Smooth muscle cell (in vitro differentiated cells): ENCODE measurements around the gene RESP18. TPM values are rescaled to one million over a fixed set of nuclear protein-coding genes. Genes with fewer than 3 reads are reported as not detected.

Experiments
- DNase-seq: peaks from one replicate; lab custom pipeline; 2025; ENCODE audit not compliant: unreplicated experiment; lab: John Stamatoyannopoulos, UW
- H2AFZ ChIP-seq: fragments of 200-600 bp; sonication (generic); 2 replicates; pipeline ENCODE4 v1.6.0; 2016; ENCODE audit warnings: antibody characterized with exemption, low read depth, mild to moderate bottlenecking
- H3F3A ChIP-seq: fragments of 200-600 bp; sonication (generic); 2 replicates; pipeline ENCODE4 v1.6.0; 2017; ENCODE audit warnings: antibody characterized with exemption, low read depth
- H3K27ac ChIP-seq: fragments of 200-600 bp; sonication (generic); 2 replicates; pipeline ENCODE4 v1.5.1; 2016; ENCODE audit warnings: low read depth, mild to moderate bottlenecking
- H3K27me3 ChIP-seq: fragments of 200-600 bp; sonication (generic); 2 replicates; pipeline ENCODE4 v1.6.1; 2016; ENCODE audit warnings: low read depth, mild to moderate bottlenecking
- H3K36me3 ChIP-seq: fragments of 200-600 bp; sonication (generic); 2 replicates; pipeline ENCODE4 v1.5.1; 2016; ENCODE audit warnings: low read depth
- H3K4me1 ChIP-seq: fragments of 200-600 bp; sonication (generic); 2 replicates; pipeline ENCODE4 v1.5.1; 2016; ENCODE audit warnings: low read depth
- H3K4me2 ChIP-seq: fragments of 200-600 bp; sonication (generic); 2 replicates; pipeline ENCODE4 v1.6.0; 2016; ENCODE audit warnings: mild to moderate bottlenecking
- H3K4me3 ChIP-seq: fragments of 200-600 bp; sonication (generic); 2 replicates; pipeline ENCODE4 v1.5.1; 2016; ENCODE audit warnings: mild to moderate bottlenecking
- H3K79me2 ChIP-seq: fragments of 200-600 bp; sonication (generic); 2 replicates; pipeline ENCODE4 v1.6.0; 2016; ENCODE audit warnings: low read depth, mild to moderate bottlenecking
- H3K9ac ChIP-seq: fragments of 200-600 bp; sonication (generic); 2 replicates; pipeline ENCODE4 v1.6.0; 2016; ENCODE audit warnings: low read depth
- H3K9me3 ChIP-seq: fragments of 200-600 bp; sonication (generic); replicated peaks from 2 replicates; pipeline ENCODE4 v1.5.1; 2016; ENCODE audit warnings: low read depth
- H4K20me1 ChIP-seq: fragments of 200-600 bp; sonication (generic); 2 replicates; pipeline ENCODE4 v1.6.0; 2016; ENCODE audit warnings: low read depth
- CTCF ChIP-seq: fragments of 200-600 bp; sonication (generic); IDR thresholded peaks from 2 replicates; pipeline ENCODE4 v1.5.1; 2017; ENCODE audit warnings: borderline replicate concordance, mild to moderate bottlenecking, antibody characterized with exemption; ENCODE audit not compliant: insufficient read depth, poor library complexity, severe bottlenecking
- WGBS: methylation state at CpG from one replicate; pipeline ENCODE4 v1.1.7; 2016; ENCODE audit warnings: low lambda C conversion rate; 5-methylcytosine and 5-hydroxymethylcytosine counted together
- polyA plus RNA-seq: library from polyadenylated mRNA; unstranded; fragments of >200 nt; fragmentation: Nextera tagmentation; extraction: Ambion mirVana; gene quantifications from 2 replicates; pipeline ENCODE4 v1.2.1, GENCODE V29; 2016
- total RNA-seq: library from RNA; depleted of rRNA; stranded (reverse); fragments of >200 nt; gene quantifications from 2 replicates; pipeline ENCODE4 v1.2.3, GENCODE V29; 2014

Gene RESP18
- total and polyA plus RNA-seq, 2 experiments from 2014 or later: not detected

- Histone ChIP-seq H3K9ac (no peak overlapping the region), H3K27me3 (peaks cover 7% of the 10 kb centered on the region), H3K36me3 (no peaks in the 10 kb centered on the region), H3F3A (peaks cover 5% of the 10 kb centered on the region), H3K4me3 (no peak overlapping the region), H2AFZ (no peak overlapping the region), H3K4me1 (no peaks in the 10 kb centered on the region), H3K9me3 (no peaks in the 10 kb centered on the region), H3K27ac (no peak overlapping the region), H4K20me1 (peaks cover 6% of the 10 kb centered on the region), H3K79me2 (no peaks in the 10 kb centered on the region), H3K4me2 (no peak overlapping the region)
- 69% methylated on average over 2 of the region's 2 CpGs for WGBS
- DNase-seq: no peak
- no peak for TF ChIP-seq CTCF
Measured at GRCh38 chr2:219304223-219304622, 28.3 kb downstream of the RESP18 start.

- Histone ChIP-seq H4K20me1 (peaks cover under 1% of the 10 kb centered on the region), H3K4me3 (no peak overlapping the region), H2AFZ (no peak overlapping the region), H3F3A (no peaks in the 10 kb centered on the region), H3K9ac (no peak overlapping the region), H3K9me3 (no peaks in the 10 kb centered on the region), H3K79me2 (no peaks in the 10 kb centered on the region), H3K27me3 (no peaks in the 10 kb centered on the region), H3K4me2 (no peak overlapping the region), H3K4me1 (no peaks in the 10 kb centered on the region), H3K27ac (no peak overlapping the region), H3K36me3 (no peaks in the 10 kb centered on the region)
- TF ChIP-seq CTCF: no peak
- 92% methylated on average over 11 of the region's 11 CpGs for WGBS
- DNase-seq: no peak
Measured at GRCh38 chr2:219302412-219302968, 30.1 kb downstream of the RESP18 start.

GRCh38 chr2:219300022-219300421 lies 32.5 kb downstream of the RESP18 start:
- H3K4me3 ChIP-seq: no peak overlapping the region
- H3K9ac ChIP-seq: no peak overlapping the region
- H2AFZ ChIP-seq: no peak overlapping the region
- no peaks in the 10 kb centered on the region for H3K27me3 ChIP-seq
- TF ChIP-seq CTCF: no peak
- H3F3A ChIP-seq: no peaks in the 10 kb centered on the region
- no peaks in the 10 kb centered on the region for H3K9me3 ChIP-seq
- no peak overlapping the region for H3K4me2 ChIP-seq
- 89% methylated on average over 5 of the region's 5 CpGs for WGBS
- H3K36me3 ChIP-seq: no peaks in the 10 kb centered on the region
- H4K20me1 ChIP-seq: no peaks in the 10 kb centered on the region
- no peaks in the 10 kb centered on the region for H3K79me2 ChIP-seq
- H3K4me1 ChIP-seq: no peaks in the 10 kb centered on the region
- no peak overlapping the region for H3K27ac ChIP-seq
- DNase-seq: no peak

- H3K4me1 ChIP-seq: no peaks in the 10 kb centered on the region
- no peak overlapping the region for H3K27ac ChIP-seq
- H3K79me2 ChIP-seq: no peaks in the 10 kb centered on the region
- H3K4me3 ChIP-seq: no peak overlapping the region
- no peaks in the 10 kb centered on the region for H4K20me1 ChIP-seq
- no peak overlapping the region for H2AFZ ChIP-seq
- no peaks in the 10 kb centered on the region for H3K27me3 ChIP-seq
- no peaks in the 10 kb centered on the region for H3K9me3 ChIP-seq
- 90% methylated on average over 6 of the region's 6 CpGs for WGBS
- TF ChIP-seq CTCF: no peak
- DNase-seq: no peak
- no peaks in the 10 kb centered on the region for H3K36me3 ChIP-seq
- no peaks in the 10 kb centered on the region for H3F3A ChIP-seq
- no peak overlapping the region for H3K4me2 ChIP-seq
- H3K9ac ChIP-seq: no peak overlapping the region
Measured at GRCh38 chr2:219299372-219299760, 33.2 kb downstream of the RESP18 start.
